A549 (cell line): ENCODE results near the gene APRT. TPM values are rescaled to one million over a fixed set of nuclear protein-coding genes. Genes with fewer than 3 reads are reported as not detected.

Experiments used
- ATAC-seq, 2 experiments: fragments of 200-7000 bp in 1 of 2; fragments of >200 bp in 1 of 2; cut with Nextera tagmentation in 1 of 2; cut with Tn5 transposase in 1 of 2; 3 replicates each; pipeline versions ENCODE4 v1.8.0 to v1.9.1; 2018 to 2020; ENCODE audit warnings: mild to moderate bottlenecking in 1 of 2, moderate library complexity in 1 of 2
- CTCF ChIA-PET: fragments of 300-600 bp; sonication (Branson Sonifier 250); formaldehyde crosslinking; extraction: SDS; loops from one replicate; lab custom pipeline; 2021; ENCODE audit warnings: antibody characterized with exemption, inconsistent platforms; lab: Yijun Ruan, JAX
- POLR2A ChIA-PET: fragments of 350-600 bp; formaldehyde crosslinking; extraction: SDS; loops from one replicate; lab custom pipeline; 2021; ENCODE audit warnings: antibody characterized with exemption, inconsistent platforms; lab: Yijun Ruan, JAX
- DNase-seq, 2 experiments: peaks; one replicate each; pipeline versions ENCODE4 v3.0.0 to v3.0.0-alpha.2; 2011 to 2016; ENCODE audit warnings: low read depth in 1 of 2, low spot score in 1 of 2
- FAIRE-seq: peaks from 2 replicates; lab custom pipeline; 2011; peaks lifted over from hg19 to GRCh38; lab: Jason Lieb, UNC
- H3K27ac ChIP-seq, 2 experiments: fragments of >200 bp; sonication (Bioruptor Twin); formaldehyde crosslinking; 3 replicates each; pipeline ENCODE4 v1.5.1; 2016 to 2017
- H3K4me1 ChIP-seq: fragments of >200 bp; sonication (Bioruptor Twin); formaldehyde crosslinking; 3 replicates; pipeline ENCODE4 v1.6.1; 2016
- H3K4me2 ChIP-seq: fragments of >200 bp; sonication (Bioruptor Twin); formaldehyde crosslinking; 3 replicates; pipeline ENCODE4 v1.6.1; 2016
- H3K4me3 ChIP-seq: fragments of >200 bp; sonication (Bioruptor Twin); formaldehyde crosslinking; 3 replicates; pipeline ENCODE4 v1.5.1; 2016
- H3K9me3 ChIP-seq: fragments of >200 bp; sonication (Bioruptor Twin); formaldehyde crosslinking; 3 replicates; pipeline ENCODE4 v1.6.1; 2016
- CBX2 ChIP-seq: fragments of 200-600 bp; sonication (generic); IDR thresholded peaks from 2 replicates; pipeline ENCODE4 v1.6.1; 2016; ENCODE audit warnings: low read depth, mild to moderate bottlenecking, borderline replicate concordance
- CHD2 ChIP-seq: fragments of 150-350 bp; IDR thresholded peaks from 2 replicates; pipeline ENCODE4 v1.6.1; 2014; ENCODE audit warnings: low read length; ENCODE audit not compliant: partially characterized antibody
- EHF ChIP-seq: fragments of 250-450 bp; sonication (Bioruptor Pico); IDR thresholded peaks from 2 replicates; pipeline ENCODE4 v1.5.0; 2020; ENCODE audit warnings: mild to moderate bottlenecking
- EHMT2 ChIP-seq: fragments of 200-600 bp; sonication (generic); IDR thresholded peaks from 2 replicates; pipeline ENCODE4 v1.6.1; 2016; ENCODE audit warnings: antibody characterized with exemption, low read depth, mild to moderate bottlenecking, moderate library complexity
- FOSL2 ChIP-seq, 2 experiments: fragments of 450-650 bp in 1 of 2; fragments of >200 bp in 1 of 2; sonication (Bioruptor Twin) in 1 of 2; formaldehyde crosslinking; IDR thresholded peaks; 2 replicates each; pipeline versions ENCODE4 v1.5.0 to v1.6.1; 2016 to 2020; ENCODE audit warnings: mild to moderate bottlenecking in 1 of 2, moderate library complexity in 1 of 2
- HEYL ChIP-seq: fragments of 250-450 bp; sonication (Bioruptor Pico); IDR thresholded peaks from 2 replicates; pipeline ENCODE4 v1.8.0; 2021; ENCODE audit warnings: mild to moderate bottlenecking, moderate library complexity
- HOXB13 ChIP-seq: fragments of 250-450 bp; sonication (Bioruptor Pico); IDR thresholded peaks from 2 replicates; pipeline ENCODE4 v1.5.0; 2020; ENCODE audit warnings: low read depth, mild to moderate bottlenecking, moderate library complexity
- JUN ChIP-seq, 2 experiments: fragments of >200 bp; sonication (Bioruptor Twin); formaldehyde crosslinking; IDR thresholded peaks; 2 replicates in 1 of 2; 3 replicates in 1 of 2; pipeline ENCODE4 v1.6.1; 2016 to 2017
- RAD21 ChIP-seq, 2 experiments: fragments of >200 bp in 1 of 2; sonication (Bioruptor Twin) in 1 of 2; formaldehyde crosslinking in 1 of 2; IDR thresholded peaks in 1 of 2; conservative IDR thresholded peaks in 1 of 2; 2 replicates in 1 of 2; 3 replicates in 1 of 2; pipeline ENCODE4 v1.6.1; 2012 to 2018; ENCODE audit warnings: inconsistent platforms in 1 of 2
- RCOR1 ChIP-seq: fragments of 150-350 bp; IDR thresholded peaks from 2 replicates; pipeline ENCODE4 v1.6.1; 2014; ENCODE audit warnings: antibody characterized with exemption, low read length, low read depth
- REST ChIP-seq: fragments of 200-600 bp; sonication (generic); IDR thresholded peaks from 2 replicates; pipeline ENCODE4 v1.6.1; 2016; ENCODE audit warnings: antibody characterized with exemption, mild to moderate bottlenecking, moderate library complexity
- RNF2 ChIP-seq: fragments of 200-600 bp; sonication (generic); IDR thresholded peaks from 2 replicates; pipeline ENCODE4 v1.6.1; 2016; ENCODE audit warnings: low read depth, mild to moderate bottlenecking, antibody characterized with exemption, moderate library complexity, borderline replicate concordance
- SMC3 ChIP-seq: fragments of >200 bp; sonication (Bioruptor Twin); formaldehyde crosslinking; IDR thresholded peaks from 3 replicates; pipeline ENCODE4 v1.6.1; 2018; ENCODE audit warnings: inconsistent platforms
- TP53 ChIP-seq: fragments of 250-450 bp; sonication (Bioruptor Pico); IDR thresholded peaks from 2 replicates; pipeline ENCODE4 v1.5.0; 2021; ENCODE audit warnings: mild to moderate bottlenecking, moderate library complexity
- ZFP36 ChIP-seq: fragments of 450-650 bp; IDR thresholded peaks from 2 replicates; pipeline ENCODE4 v1.6.1; 2014; ENCODE audit warnings: borderline replicate concordance; ENCODE audit not compliant: partially characterized antibody
- ZNF302 ChIP-seq: fragments of 250-450 bp; sonication (Bioruptor Pico); IDR thresholded peaks from 2 replicates; pipeline ENCODE4 v1.9.0; 2021; ENCODE audit warnings: inconsistent platforms, mild to moderate bottlenecking, moderate library complexity
- ZSCAN20 ChIP-seq: fragments of 250-450 bp; sonication (Bioruptor Pico); IDR thresholded peaks from 2 replicates; pipeline ENCODE4 v1.8.0; 2022; ENCODE audit warnings: mild to moderate bottlenecking, moderate library complexity
- WGBS: methylation state at CpG from one replicate; pipeline ENCODE4 v1.1.6; 2017; ENCODE audit errors: missing lambda C conversion rate; 5-methylcytosine and 5-hydroxymethylcytosine counted together
- polyA plus RNA-seq, 4 experiments: library from polyadenylated mRNA; depleted of rRNA in 3 of 4; stranded (reverse); fragments of >200 nt; fragmentation: RNase III in 1 of 4; extraction: RNeasy Plus Mini Kit Qiagen cat#74134 plus additional on column Dnase treatment in 1 of 4; gene quantifications; 2 replicates in 3 of 4; 3 replicates in 1 of 4; pipeline ENCODE4 v1.2.3, GENCODE V29; 2011 to 2017
- TF ChIP-seq, protein P1 (sequence below): fragments of 150-350 bp; IDR thresholded peaks from 2 replicates; pipeline ENCODE4 v1.6.1; 2014; ENCODE audit warnings: low read depth, mild to moderate bottlenecking, low read length
- TF ChIP-seq, protein P2 (sequence below): IDR thresholded peaks from 2 replicates; pipeline ENCODE4 v1.6.1; 2012

The APRT gene
- polyA plus RNA-seq, 2 of the 4 experiments (the other 2 are of a cell fraction), result 115 to 258 TPM

DNA sequence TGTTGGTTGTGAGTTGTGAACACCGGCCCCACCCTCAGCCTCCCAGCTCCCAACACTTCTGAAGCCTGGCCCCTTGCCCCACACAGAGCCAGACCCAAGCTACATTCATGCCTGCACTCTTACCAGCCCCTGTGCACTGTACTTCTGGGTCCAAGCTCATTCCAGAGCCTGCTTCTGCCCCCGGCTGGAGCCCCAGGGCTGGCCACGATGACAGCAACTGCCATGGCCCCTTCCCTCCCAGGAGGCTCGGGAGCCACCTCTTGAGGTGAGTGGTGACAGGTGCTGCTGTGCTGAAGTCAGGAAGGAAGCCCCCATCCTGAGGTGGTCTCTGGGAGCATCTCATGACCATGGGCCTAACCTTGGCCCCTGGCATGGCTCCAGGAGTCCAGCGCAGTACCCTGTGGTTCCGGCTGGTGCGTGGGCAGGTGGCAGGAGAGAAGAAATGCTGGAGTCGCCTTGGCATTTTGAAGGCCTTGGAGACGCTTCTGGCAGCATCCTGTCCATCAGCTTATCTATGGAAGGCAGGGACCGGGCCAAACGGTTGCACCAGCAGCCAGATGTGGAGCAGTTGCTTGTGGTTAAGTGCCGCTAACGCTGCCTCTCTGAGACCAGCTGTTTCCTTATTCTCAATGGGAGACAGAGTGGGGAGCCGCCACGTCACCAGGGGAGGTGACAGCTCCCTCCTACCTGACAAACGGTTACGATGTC is 12.0 kb downstream of the APRT start:
- no peak overlapping the region for H3K4me3 ChIP-seq
- TF ChIP-seq FOSL2 (IDR thresholded peaks at IDR 0.05) (no peak), FOSL2 (CRISPR knock-in tag; IDR thresholded peaks at IDR 0.05) (no peak), CBX2 (no peak), HOXB13 (no peak), JUN (IDR thresholded peaks at IDR 0.05) (no peak), RCOR1 (no peak), RAD21 (conservative IDR thresholded peaks at IDR 0.05 in 1 of 2, IDR thresholded peaks at IDR 0.05 in 1 of 2) (no peak), REST (no peak), ZNF302 (CRISPR knock-in tag) (no peak), CHD2 (no peak), TP53 (CRISPR knock-in tag) (no peak), HEYL (CRISPR knock-in tag) (no peak), ZFP36 (no peak), RNF2 (no peak), EHF (CRISPR knock-in tag) (no peak), SMC3 (no peak), EHMT2 (no peak), ZSCAN20 (no peak)
- TF ChIP-seq, protein P1, sequence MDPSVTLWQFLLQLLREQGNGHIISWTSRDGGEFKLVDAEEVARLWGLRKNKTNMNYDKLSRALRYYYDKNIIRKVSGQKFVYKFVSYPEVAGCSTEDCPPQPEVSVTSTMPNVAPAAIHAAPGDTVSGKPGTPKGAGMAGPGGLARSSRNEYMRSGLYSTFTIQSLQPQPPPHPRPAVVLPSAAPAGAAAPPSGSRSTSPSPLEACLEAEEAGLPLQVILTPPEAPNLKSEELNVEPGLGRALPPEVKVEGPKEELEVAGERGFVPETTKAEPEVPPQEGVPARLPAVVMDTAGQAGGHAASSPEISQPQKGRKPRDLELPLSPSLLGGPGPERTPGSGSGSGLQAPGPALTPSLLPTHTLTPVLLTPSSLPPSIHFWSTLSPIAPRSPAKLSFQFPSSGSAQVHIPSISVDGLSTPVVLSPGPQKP, result no peak
- TF ChIP-seq, protein P2, sequence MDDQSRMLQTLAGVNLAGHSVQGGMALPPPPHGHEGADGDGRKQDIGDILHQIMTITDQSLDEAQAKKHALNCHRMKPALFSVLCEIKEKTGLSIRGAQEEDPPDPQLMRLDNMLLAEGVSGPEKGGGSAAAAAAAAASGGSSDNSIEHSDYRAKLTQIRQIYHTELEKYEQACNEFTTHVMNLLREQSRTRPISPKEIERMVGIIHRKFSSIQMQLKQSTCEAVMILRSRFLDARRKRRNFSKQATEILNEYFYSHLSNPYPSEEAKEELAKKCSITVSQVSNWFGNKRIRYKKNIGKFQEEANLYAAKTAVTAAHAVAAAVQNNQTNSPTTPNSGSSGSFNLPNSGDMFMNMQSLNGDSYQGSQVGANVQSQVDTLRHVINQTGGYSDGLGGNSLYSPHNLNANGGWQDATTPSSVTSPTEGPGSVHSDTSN, result no peak
- H3K9me3 ChIP-seq, result no peaks in the 10 kb centered on the region
- peaks cover 7% of the 10 kb centered on the region; the same call in 2 of the 3 replicates for H3K4me1 ChIP-seq
- H3K4me2 ChIP-seq, result no peak overlapping the region
- 94% methylated on average over 13 of the region's 17 CpGs for WGBS
- DNase-seq (no peak), FAIRE-seq (no peak), ATAC-seq (no peak)
- H3K27ac ChIP-seq, result no peak overlapping the region
- ChIA-PET CTCF (interaction anchor here (1.0 to 6.2 kb wide), 7 partner anchors 13 to 367 kb away, joined by 3 to 41 read pairs (median 5); partner anchors contain the start of gene PIEZO1), POLR2A (interaction anchor here (1.0 to 1.7 kb wide), 2 partner anchors 10 to 15 kb away, joined by 3 to 6 read pairs; no protein-coding TSS in a partner anchor)
